Common myeloid progenitor, CD34-positive (primary cell): ENCODE measurements around the gene APOE.

Experiments used
- CTCF ChIA-PET: fragments of 350-600 bp; sonication (Branson Sonifier 250); formaldehyde crosslinking; loops from one replicate; lab custom pipeline; 2021; ENCODE audit warnings: antibody characterized with exemption; lab: Charles Lee
- POLR2A ChIA-PET: fragments of 350-600 bp; sonication (Branson Sonifier 250); formaldehyde crosslinking; loops from one replicate; lab custom pipeline; 2021; ENCODE audit warnings: antibody characterized with exemption; lab: Charles Lee
- DNase-seq, 3 donors: peaks; one replicate each; pipeline versions ENCODE4 v3.0.0 to v3.0.0-alpha.2; 2013
- H3K27ac ChIP-seq, 2 experiments: 1 replicate in 1 of 2; 2 replicates in 1 of 2; pipeline ENCODE4 v1.7.0; 2013; ENCODE audit warnings: inconsistent platforms in 2 of 2, low read length in 2 of 2, mild to moderate bottlenecking in 2 of 2, low read depth in 1 of 2, moderate library complexity in 1 of 2; ENCODE audit not compliant: severe bottlenecking in 2 of 2, insufficient read depth in 1 of 2, poor library complexity in 1 of 2
- H3K27me3 ChIP-seq, 5 experiments: replicated peaks in 2 of 5; 1 replicate in 3 of 5; 2 replicates in 2 of 5; pipeline versions ENCODE4 v1.6.1 to v1.7.0; 2013; ENCODE audit warnings: low read length in 4 of 5, mild to moderate bottlenecking in 2 of 5, moderate library complexity in 2 of 5, inconsistent platforms in 1 of 5; ENCODE audit not compliant: insufficient read depth in 5 of 5, control insufficient read depth in 4 of 5
- H3K36me3 ChIP-seq, 4 experiments: 1 replicate in 2 of 4; 2 replicates in 2 of 4; pipeline versions ENCODE4 v1.6.1 to v1.7.0; 2013; ENCODE audit warnings: low read length in 3 of 4, control low read depth in 1 of 4, mild to moderate bottlenecking in 1 of 4; ENCODE audit not compliant: control insufficient read depth in 4 of 4, insufficient read depth in 4 of 4
- H3K4me1 ChIP-seq, 4 experiments: 1 replicate in 3 of 4; 2 replicates in 1 of 4; pipeline versions ENCODE4 v1.6.1 to v1.7.1; 2013; ENCODE audit warnings: low read length in 3 of 4, mild to moderate bottlenecking in 3 of 4, control low read depth in 1 of 4, inconsistent platforms in 1 of 4, moderate library complexity in 1 of 4; ENCODE audit not compliant: control insufficient read depth in 4 of 4, insufficient read depth in 4 of 4; ENCODE audit errors: control extremely low read depth in 1 of 4
- H3K4me3 ChIP-seq, 7 experiments: 1 replicate in 4 of 7; 2 replicates in 3 of 7; pipeline versions ENCODE4 v1.5.1 to v1.7.0; 2013; ENCODE audit warnings: mild to moderate bottlenecking in 7 of 7, low read length in 6 of 7, moderate library complexity in 6 of 7, inconsistent platforms in 2 of 7, low read depth in 2 of 7, control low read depth in 1 of 7; ENCODE audit not compliant: insufficient read depth in 4 of 7, control insufficient read depth in 1 of 7; ENCODE audit errors: extremely low read depth in 1 of 7
- H3K9me3 ChIP-seq, 5 experiments: 1 replicate in 4 of 5; 2 replicates in 1 of 5; pipeline versions ENCODE4 v1.6.1 to v1.7.1; 2013; ENCODE audit warnings: low read length in 4 of 5, mild to moderate bottlenecking in 2 of 5, inconsistent platforms in 1 of 5, low read depth in 1 of 5, moderate library complexity in 1 of 5; ENCODE audit not compliant: control insufficient read depth in 4 of 5, insufficient read depth in 2 of 5; ENCODE audit errors: control extremely low read depth in 1 of 5
- WGBS: methylation state at CpG from one replicate; pipeline ENCODE4 v1.1.5; 2013; ENCODE audit not compliant: insufficient coverage; 5-methylcytosine and 5-hydroxymethylcytosine counted together

APOE gene

GRCh38 chr19:44900328-44901244 lies 5.0 kb upstream of the APOE start:
- peaks cover 10 to 76% (median 45%) of the 10 kb centered on the region in 4 experiments for H3K36me3 ChIP-seq
- no peaks in the 10 kb centered on the region for H3K9me3 ChIP-seq
- no peak overlapping the region for H3K27ac ChIP-seq
- CTCF ChIA-PET: interaction anchor here (7.9 kb wide), 1 partner anchor 52 kb away, joined by 102 read pairs; the partner anchor contains the start of gene CLPTM1
- POLR2A ChIA-PET: interaction anchor here (0.6 kb wide), 1 partner anchor 369 kb away, joined by 3 read pairs; no protein-coding TSS in a partner anchor
- no peak overlapping the region for H3K4me3 ChIP-seq
- no peak for DNase-seq
- 99% methylated on average over 17 of the region's 19 CpGs for WGBS
- peaks cover 0 to 5% (median 3%) of the 10 kb centered on the region in 4 experiments for H3K4me1 ChIP-seq
- H3K27me3 ChIP-seq: peaks cover 0 to 9% (median 4%) of the 10 kb centered on the region in 5 experiments

DNA sequence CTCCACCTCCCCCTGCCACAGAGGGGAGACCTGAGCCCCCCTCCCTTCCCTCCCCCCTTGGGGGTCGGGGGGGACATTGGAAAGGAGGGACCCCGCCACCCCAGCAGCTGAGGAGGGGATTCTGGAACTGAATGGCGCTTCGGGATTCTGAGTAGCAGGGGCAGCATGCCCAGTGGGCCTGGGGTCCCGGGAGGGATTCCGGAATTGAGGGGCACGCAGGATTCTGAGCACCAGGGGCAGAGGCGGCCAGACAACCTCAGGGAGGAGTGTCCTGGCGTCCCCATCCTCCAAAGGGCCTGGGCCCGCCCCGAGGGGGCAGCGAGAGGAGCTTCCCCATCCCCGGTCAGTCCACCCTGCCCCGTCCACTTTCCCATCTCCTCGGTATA lies 2.4 kb upstream of the APOE start:
- no peak overlapping the region for H3K4me3 ChIP-seq
- ChIA-PET POLR2A (no interaction called here), CTCF (interaction anchor here (0.9 to 7.9 kb wide), 6 partner anchors 9 to 54 kb away, joined by 3 to 102 read pairs (median 4); partner anchors contain the start of gene CLPTM1)
- peaks cover 0 to 23% (median 4%) of the 10 kb centered on the region in 5 experiments for H3K27me3 ChIP-seq
- no peak overlapping the region for H3K27ac ChIP-seq
- H3K4me1 ChIP-seq: peaks cover 0 to 13% (median 10%) of the 10 kb centered on the region in 4 experiments
- H3K36me3 ChIP-seq: peaks cover 5 to 51% (median 23%) of the 10 kb centered on the region in 4 experiments
- H3K9me3 ChIP-seq: no peaks in the 10 kb centered on the region
- 78% methylated on average over 5 of the region's 15 CpGs for WGBS
- no peak for DNase-seq

- DNase-seq: peak; percentile 49 to 73 (median 70)
- peaks cover 0 to 23% (median 4%) of the 10 kb centered on the region in 5 experiments for H3K27me3 ChIP-seq
- CTCF ChIA-PET: interaction anchor here (0.7 to 7.9 kb wide), 11 partner anchors 10 to 161 kb away, joined by 3 to 102 read pairs (median 4); partner anchors contain the start of gene CLPTM1
- H3K27ac ChIP-seq: no peak overlapping the region
- POLR2A ChIA-PET: no interaction called here
- H3K36me3 ChIP-seq: peaks cover 5 to 49% (median 23%) of the 10 kb centered on the region in 4 experiments
- WGBS: 35% methylated on average over 23 of the region's 24 CpGs
- peaks cover 0 to 13% (median 10%) of the 10 kb centered on the region in 4 experiments for H3K4me1 ChIP-seq
- no peak overlapping the region for H3K4me3 ChIP-seq
- no peaks in the 10 kb centered on the region for H3K9me3 ChIP-seq
Measured at GRCh38 chr19:44903602-44904425, 1.8 kb upstream of the APOE start.

- Histone ChIP-seq H3K9me3 (no peaks in the 10 kb centered on the region), H3K27ac (no peak overlapping the region), H3K4me3 (no peak overlapping the region), H3K36me3 (peaks cover 5 to 47% (median 21%) of the 10 kb centered on the region in 4 experiments), H3K27me3 (peaks cover 0 to 23% (median 4%) of the 10 kb centered on the region in 5 experiments), H3K4me1 (peaks cover 0 to 13% (median 10%) of the 10 kb centered on the region in 4 experiments)
- ChIA-PET POLR2A (interaction anchor here (0.6 kb wide), 1 partner anchor 33 kb away, joined by 3 read pairs; no protein-coding TSS in a partner anchor), CTCF (interaction anchor here (0.7 to 7.9 kb wide), 11 partner anchors 9 to 161 kb away, joined by 3 to 102 read pairs (median 4); partner anchors contain the start of gene CLPTM1)
- peak in 2 of 3 donors; percentile 38 to 40 for DNase-seq
- WGBS: 90% methylated on average over 11 of the region's 12 CpGs
Measured at GRCh38 chr19:44904426-44904994, 1.1 kb upstream of the APOE start.

DNA sequence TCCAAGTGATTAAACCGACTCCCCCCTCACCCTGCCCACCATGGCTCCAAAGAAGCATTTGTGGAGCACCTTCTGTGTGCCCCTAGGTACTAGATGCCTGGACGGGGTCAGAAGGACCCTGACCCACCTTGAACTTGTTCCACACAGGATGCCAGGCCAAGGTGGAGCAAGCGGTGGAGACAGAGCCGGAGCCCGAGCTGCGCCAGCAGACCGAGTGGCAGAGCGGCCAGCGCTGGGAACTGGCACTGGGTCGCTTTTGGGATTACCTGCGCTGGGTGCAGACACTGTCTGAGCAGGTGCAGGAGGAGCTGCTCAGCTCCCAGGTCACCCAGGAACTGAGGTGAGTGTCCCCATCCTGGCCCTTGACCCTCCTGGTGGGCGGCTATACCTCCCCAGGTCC lies 2.0 kb downstream of the APOE start:
- Histone ChIP-seq H3K27me3 (peaks cover 0 to 23% (median 4%) of the 10 kb centered on the region in 5 experiments), H3K9me3 (no peaks in the 10 kb centered on the region), H3K4me1 (peaks cover 0 to 22% (median 20%) of the 10 kb centered on the region in 4 experiments), H3K27ac (no peak overlapping the region), H3K36me3 (peaks cover 0 to 19% (median 3%) of the 10 kb centered on the region in 4 experiments), H3K4me3 (no peak overlapping the region)
- no peak for DNase-seq
- ChIA-PET CTCF (interaction anchor here (1.0 to 10.3 kb wide), 3 partner anchors 18 to 48 kb away, joined by 4 to 72 read pairs (median 11); no protein-coding TSS in a partner anchor), POLR2A (no interaction called here)
- 98% methylated on average over 11 of the region's 12 CpGs for WGBS
